GM12875 (cell line): Measurements from ENCODE around the gene MRPL17.

ENCODE experiments used
- H3K4me3 ChIP-seq: one replicate; pipeline ENCODE4 v1.5.1; 2011; ENCODE audit warnings: low read depth, low read length, control low read depth
- CTCF ChIP-seq: IDR thresholded peaks from 2 replicates; pipeline ENCODE4 v1.5.1; 2011; ENCODE audit warnings: low read depth, mild to moderate bottlenecking, control low read depth, inconsistent platforms, low read length, moderate library complexity, borderline replicate concordance; ENCODE audit not compliant: insufficient read depth

Gene MRPL17

DNA sequence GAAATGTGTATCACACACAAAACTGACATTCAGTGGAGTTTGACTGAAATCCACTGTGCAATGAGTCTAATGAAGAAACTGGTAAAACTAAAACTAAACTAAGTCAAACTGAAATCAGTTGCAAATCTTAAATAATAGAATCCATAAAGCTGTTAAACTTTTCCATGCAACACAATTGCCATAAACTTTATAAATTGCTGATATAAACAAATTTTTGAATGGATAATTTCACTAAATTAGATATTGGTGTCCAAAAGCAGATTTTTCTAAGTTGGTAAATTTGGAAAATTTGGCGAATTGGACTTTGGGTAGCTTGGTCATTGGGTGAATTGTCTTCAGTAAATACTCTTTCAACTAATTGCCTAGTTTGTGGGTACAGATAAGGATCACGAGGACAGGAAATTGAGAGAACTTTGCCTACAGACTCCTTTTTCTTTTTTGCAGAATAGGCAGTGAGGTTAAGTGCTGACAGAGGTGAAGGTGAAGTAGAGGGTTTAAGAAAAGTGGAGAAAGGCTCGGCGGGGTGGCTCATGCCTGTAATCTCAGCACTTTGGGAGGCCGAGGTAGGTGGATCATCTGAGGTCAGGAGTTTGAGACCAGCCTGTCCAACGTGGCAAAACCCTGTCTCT is 12.8 kb downstream of the MRPL17 start:
- no peak for TF ChIP-seq CTCF

GRCh38 chr11:6667733-6668374 is 15.3 kb downstream of the MRPL17 start:
- H3K4me3 ChIP-seq: no peak overlapping the region
- TF ChIP-seq CTCF: peak; percentile 35; the same call in 1 of the 2 replicates

More for the DNA sequence above, 12.8 kb downstream of the MRPL17 start:
- no peak overlapping the region for H3K4me3 ChIP-seq

- no peak for TF ChIP-seq CTCF
- no peak overlapping the region for H3K4me3 ChIP-seq
Measured at GRCh38 chr11:6666302-6667183, 16.6 kb downstream of the MRPL17 start.

DNA sequence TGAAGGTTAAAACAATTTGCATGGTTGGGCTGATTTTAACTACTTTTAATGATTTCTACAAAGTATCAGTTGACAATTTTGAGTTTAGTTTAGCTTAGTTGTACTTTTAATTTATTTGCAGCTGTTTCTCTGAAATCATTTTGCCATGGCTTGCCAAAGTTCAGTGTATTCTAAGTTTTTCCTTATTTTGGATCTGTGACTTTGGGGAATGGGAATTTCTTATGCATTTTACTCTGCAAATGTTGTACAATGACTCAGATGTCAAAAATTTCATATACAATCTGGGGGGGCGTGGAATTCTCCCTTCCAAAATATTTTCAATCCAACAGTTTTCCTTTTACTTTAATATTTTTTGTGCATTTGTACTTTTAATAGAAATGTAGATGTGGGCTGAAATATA is 18.6 kb downstream of the MRPL17 start:
- TF ChIP-seq CTCF: no peak
- H3K4me3 ChIP-seq: no peak overlapping the region

DNA sequence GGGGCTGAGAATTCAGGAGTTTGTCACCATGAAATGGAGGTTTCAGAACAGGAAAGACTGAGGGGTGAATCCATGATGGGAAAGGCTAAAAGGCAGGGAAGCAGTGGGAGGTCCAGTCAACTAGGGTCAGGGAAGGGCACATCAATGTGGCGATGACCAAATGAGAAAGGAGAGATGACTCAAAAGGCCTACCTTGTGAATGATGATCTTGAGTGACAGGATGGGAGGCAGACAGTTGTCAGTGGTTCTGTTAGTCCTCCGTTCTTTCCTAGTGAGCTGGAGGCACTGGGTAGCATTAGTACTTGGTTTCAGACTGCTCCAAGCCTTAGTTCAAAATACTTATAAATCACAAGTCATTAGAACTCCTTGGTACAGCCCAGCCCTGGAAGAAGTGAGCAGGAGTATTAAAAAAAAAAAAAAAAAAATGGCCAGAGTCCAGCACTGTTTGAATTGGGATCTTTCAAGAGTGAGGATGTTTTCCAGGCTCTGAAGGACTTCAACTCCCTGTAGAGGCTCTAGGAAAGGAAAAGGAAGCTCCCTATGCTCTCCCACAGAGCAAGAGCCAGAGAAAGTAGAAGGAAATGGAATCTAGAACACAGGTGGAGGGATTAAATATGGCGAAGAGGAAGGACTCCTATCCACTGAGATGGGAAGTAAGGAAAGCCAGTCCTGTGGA is 19.2 kb downstream of the MRPL17 start:
- H3K4me3 ChIP-seq: no peak overlapping the region
- TF ChIP-seq CTCF: no peak

DNA sequence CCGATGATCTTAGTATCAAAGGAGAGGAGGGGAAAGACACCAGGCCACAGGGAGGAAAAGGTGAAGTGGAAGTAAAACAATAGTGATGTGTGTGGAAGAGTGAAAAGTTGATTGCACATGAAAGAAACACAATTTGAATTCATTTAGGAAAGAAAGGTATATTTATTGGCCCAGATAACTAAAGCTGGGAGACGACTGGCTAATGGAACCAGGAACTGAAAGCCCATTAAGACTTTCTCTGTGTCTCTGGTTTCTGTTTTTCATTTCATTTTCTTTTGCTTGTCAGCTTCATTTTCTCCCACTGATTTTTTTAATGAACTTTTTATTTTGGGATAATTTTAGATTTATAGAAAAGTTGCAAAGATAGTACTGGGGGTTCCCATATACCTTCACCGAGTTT is 22.4 kb downstream of the MRPL17 start:
- no peak for TF ChIP-seq CTCF
- no peak overlapping the region for H3K4me3 ChIP-seq
